Testis (tissue), 2 donors: Measurements from ENCODE around the gene RNF175.

Source experiments
- POLR2A ChIP-seq: fragments of 450-650 bp; IDR thresholded peaks from one replicate; pipeline ENCODE4 v1.6.1; 2017; ENCODE audit warnings: antibody characterized with exemption, mild to moderate bottlenecking, moderate library complexity
- TF ChIP-seq, protein P1 (sequence below), 3 experiments: fragments of 450-650 bp in 2 of 3; fragments of 200-600 bp in 1 of 3; sonication (generic) in 1 of 3; IDR thresholded peaks; one replicate each; pipeline ENCODE4 v1.5.1; 2016 to 2019; ENCODE audit warnings: antibody characterized with exemption in 3 of 3, mild to moderate bottlenecking in 2 of 3, moderate library complexity in 1 of 3

DNA sequence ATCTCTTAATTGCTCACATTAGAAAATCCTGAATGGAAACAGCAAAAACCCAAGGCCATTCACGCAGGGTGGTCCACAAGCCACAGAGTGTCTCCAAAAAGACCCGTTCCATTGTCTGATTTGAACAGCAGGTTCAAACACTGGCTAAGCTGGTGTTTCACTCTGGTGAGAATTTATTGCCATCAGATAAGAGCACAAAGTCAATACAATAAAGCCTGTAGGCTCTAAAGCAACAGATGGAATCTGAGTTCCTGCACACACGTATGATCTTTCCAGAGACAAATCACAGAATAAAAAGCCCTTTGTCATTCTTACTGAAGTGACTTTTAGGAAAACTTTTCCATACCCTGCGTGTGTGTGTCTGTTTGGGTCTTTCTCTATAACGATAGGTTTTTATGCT is 34.2 kb upstream of the RNF175 start:
- TF ChIP-seq, protein P1, sequence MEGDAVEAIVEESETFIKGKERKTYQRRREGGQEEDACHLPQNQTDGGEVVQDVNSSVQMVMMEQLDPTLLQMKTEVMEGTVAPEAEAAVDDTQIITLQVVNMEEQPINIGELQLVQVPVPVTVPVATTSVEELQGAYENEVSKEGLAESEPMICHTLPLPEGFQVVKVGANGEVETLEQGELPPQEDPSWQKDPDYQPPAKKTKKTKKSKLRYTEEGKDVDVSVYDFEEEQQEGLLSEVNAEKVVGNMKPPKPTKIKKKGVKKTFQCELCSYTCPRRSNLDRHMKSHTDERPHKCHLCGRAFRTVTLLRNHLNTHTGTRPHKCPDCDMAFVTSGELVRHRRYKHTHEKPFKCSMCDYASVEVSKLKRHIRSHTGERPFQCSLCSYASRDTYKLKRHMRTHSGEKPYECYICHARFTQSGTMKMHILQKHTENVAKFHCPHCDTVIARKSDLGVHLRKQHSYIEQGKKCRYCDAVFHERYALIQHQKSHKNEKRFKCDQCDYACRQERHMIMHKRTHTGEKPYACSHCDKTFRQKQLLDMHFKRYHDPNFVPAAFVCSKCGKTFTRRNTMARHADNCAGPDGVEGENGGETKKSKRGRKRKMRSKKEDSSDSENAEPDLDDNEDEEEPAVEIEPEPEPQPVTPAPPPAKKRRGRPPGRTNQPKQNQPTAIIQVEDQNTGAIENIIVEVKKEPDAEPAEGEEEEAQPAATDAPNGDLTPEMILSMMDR (IDR thresholded peaks at IDR 0.05): no peak
- no peak for TF ChIP-seq POLR2A
